HCT116 (cell line): ENCODE measurements around the gene CYB5A. TPM values are rescaled to one million over a fixed set of nuclear protein-coding genes. Genes with fewer than 3 reads are reported as not detected.

ENCODE experiments used
- ATAC-seq: fragments of 200-7000 bp; cut with Tn5 transposase; 2 replicates; pipeline ENCODE4 v1.9.1; 2020; ENCODE audit warnings: mild to moderate bottlenecking, moderate library complexity
- BruUV-seq: library from RNA; stranded (reverse); fragments of 400-500 nt; replicated peaks from 2 replicates; lab custom pipeline; 2021; lab: Mats Ljungman, UMichigan
- CTCF ChIA-PET: fragments of 300-600 bp; sonication (Branson Sonifier 250); formaldehyde crosslinking; loops from one replicate; lab custom pipeline; 2021; ENCODE audit warnings: antibody characterized with exemption; lab: Charles Lee
- POLR2A ChIA-PET: fragments of 300-600, 350-600 bp; sonication (Branson Sonifier 250); formaldehyde crosslinking; loops from one replicate; lab custom pipeline; 2021; ENCODE audit warnings: antibody characterized with exemption; lab: Charles Lee
- RAD21 ChIA-PET, 2 experiments: fragments of 300-600 bp; sonication (Branson Sonifier 250); formaldehyde crosslinking; loops; one replicate each; lab custom pipeline; 2023; ENCODE audit warnings: low total read pairs in 2 of 2; ENCODE audit not compliant: uncharacterized antibody in 2 of 2, unreplicated experiment in 2 of 2, low non-redundant PET in 1 of 2; lab: Charles Lee
- DNase-seq: peaks from one replicate; pipeline ENCODE4 v3.0.0-alpha.2; 2010; ENCODE audit warnings: low read depth, low spot score
- H2AFZ ChIP-seq: fragments of 200-600 bp; shearing (Covaris generic), sonication (generic); 2 replicates; pipeline ENCODE4 v1.6.1; 2017; ENCODE audit warnings: low read depth, mixed run types, mixed read lengths, antibody characterized with exemption, low read length; ENCODE audit not compliant: poor library complexity, severe bottlenecking
- H3K27ac ChIP-seq: 2 replicates; pipeline ENCODE4 v1.5.1; 2012; ENCODE audit warnings: low read depth, low read length
- H3K27me3 ChIP-seq: fragments of 200-600 bp; sonication (generic); 2 replicates; pipeline ENCODE4 v1.6.1; 2016; ENCODE audit warnings: mixed run types, low read length, mixed read lengths; ENCODE audit not compliant: insufficient read depth
- H3K36me3 ChIP-seq, 2 experiments: fragments of 200-500 bp in 1 of 2; fragments of 200-600 bp in 1 of 2; sonication (Bioruptor generic) in 1 of 2; sonication (generic) in 1 of 2; 2 replicates each; pipeline versions ENCODE4 v1.5.1 to v1.6.1; 2014 to 2016; ENCODE audit warnings: low read length in 2 of 2, inconsistent platforms in 1 of 2, mixed read lengths in 1 of 2, mixed run types in 1 of 2; ENCODE audit not compliant: insufficient read depth in 2 of 2, control insufficient read depth in 1 of 2
- H3K4me1 ChIP-seq, 2 experiments: fragments of 200-600 bp in 1 of 2; sonication (generic) in 1 of 2; 2 replicates each; pipeline versions ENCODE4 v1.5.1 to v1.6.1; 2012 to 2017; ENCODE audit warnings: low read length in 2 of 2, inconsistent platforms in 1 of 2, mild to moderate bottlenecking in 1 of 2, mixed read lengths in 1 of 2, mixed run types in 1 of 2, moderate library complexity in 1 of 2; ENCODE audit not compliant: insufficient read depth in 2 of 2, control insufficient read depth in 1 of 2
- H3K4me2 ChIP-seq: fragments of 200-600 bp; sonication (generic); 2 replicates; pipeline ENCODE4 v1.6.1; 2017; ENCODE audit warnings: mixed run types, low read length, mixed read lengths
- H3K4me3 ChIP-seq, 2 experiments: fragments of 200-600 bp in 1 of 2; sonication (generic) in 1 of 2; replicated peaks in 1 of 2; 2 replicates each; pipeline ENCODE4 v1.5.1; 2011 to 2016; ENCODE audit warnings: low read length in 2 of 2, control low read depth in 1 of 2, low read depth in 1 of 2, mild to moderate bottlenecking in 1 of 2, mixed read lengths in 1 of 2, mixed run types in 1 of 2
- H3K79me2 ChIP-seq: fragments of 200-600 bp; sonication (generic); 2 replicates; pipeline ENCODE4 v1.6.1; 2017; ENCODE audit warnings: mild to moderate bottlenecking, mixed run types, low read length, moderate library complexity, mixed read lengths; ENCODE audit not compliant: insufficient read depth
- H3K9ac ChIP-seq: fragments of 200-600 bp; sonication (generic); 2 replicates; pipeline ENCODE4 v1.6.1; 2016; ENCODE audit warnings: low read length, mixed read lengths
- H3K9me2 ChIP-seq: fragments of 200-600 bp; sonication (generic), shearing (Covaris generic); 2 replicates; pipeline ENCODE4 v1.6.1; 2017; ENCODE audit warnings: mixed run types, mild to moderate bottlenecking, moderate library complexity; ENCODE audit not compliant: insufficient read depth
- H3K9me3 ChIP-seq, 2 experiments: fragments of 200-500 bp in 1 of 2; fragments of 200-600 bp in 1 of 2; sonication (Bioruptor generic) in 1 of 2; sonication (generic) in 1 of 2; 2 replicates each; pipeline ENCODE4 v1.6.1; 2014 to 2017; ENCODE audit warnings: low read length in 2 of 2, mixed read lengths in 2 of 2, inconsistent platforms in 1 of 2, low read depth in 1 of 2, mild to moderate bottlenecking in 1 of 2, mixed run types in 1 of 2, moderate library complexity in 1 of 2; ENCODE audit not compliant: control insufficient read depth in 1 of 2, insufficient read depth in 1 of 2
- H4K20me1 ChIP-seq: fragments of 200-600 bp; sonication (generic), shearing (Covaris generic); 2 replicates; pipeline ENCODE4 v1.6.1; 2017; ENCODE audit warnings: mixed run types, mild to moderate bottlenecking, moderate library complexity; ENCODE audit not compliant: insufficient read depth
- CBX3 ChIP-seq: IDR thresholded peaks from 2 replicates; pipeline ENCODE4 v1.6.1; 2012; ENCODE audit warnings: low read depth
- CEBPB ChIP-seq: IDR thresholded peaks from 2 replicates; pipeline ENCODE4 v1.6.1; 2012; ENCODE audit warnings: low read depth
- EGR1 ChIP-seq: IDR thresholded peaks from 2 replicates; pipeline ENCODE4 v1.6.1; 2012; ENCODE audit warnings: low read depth
- ELF1 ChIP-seq: IDR thresholded peaks from 2 replicates; pipeline ENCODE4 v1.6.1; 2012; ENCODE audit warnings: low read depth, borderline replicate concordance
- JUND ChIP-seq: IDR thresholded peaks from 2 replicates; pipeline ENCODE4 v1.6.1; 2012
- POLR2A ChIP-seq: IDR thresholded peaks from 2 replicates; pipeline ENCODE4 v1.7.0; 2011; ENCODE audit warnings: borderline replicate concordance; ENCODE audit not compliant: insufficient read depth, insufficient read length; ENCODE audit errors: extremely low read depth
- POLR2AphosphoS5 ChIP-seq: IDR thresholded peaks from 2 replicates; pipeline ENCODE4 v1.6.1; 2011; ENCODE audit warnings: mild to moderate bottlenecking, low read depth, low read length, moderate library complexity
- RAD21 ChIP-seq: IDR thresholded peaks from 2 replicates; pipeline ENCODE4 v1.6.1; 2012; ENCODE audit warnings: low read depth, mild to moderate bottlenecking
- SIN3A ChIP-seq: IDR thresholded peaks from 2 replicates; pipeline ENCODE4 v1.6.1; 2012; ENCODE audit warnings: low read depth
- SP1 ChIP-seq: IDR thresholded peaks from 2 replicates; pipeline ENCODE4 v1.6.1; 2012; ENCODE audit warnings: low read depth
- TCF7L2 ChIP-seq: IDR thresholded peaks from 2 replicates; pipeline ENCODE4 v1.7.0; 2011; ENCODE audit warnings: borderline replicate concordance, inconsistent platforms; ENCODE audit not compliant: insufficient read depth, insufficient read length; ENCODE audit errors: extremely low read depth
- ZFX ChIP-seq: fragments of 450-650 bp; IDR thresholded peaks from 2 replicates; pipeline ENCODE4 v1.6.1; 2017
- ZNF274 ChIP-seq: fragments of 200-500 bp; sonication (Bioruptor generic); IDR thresholded peaks from 2 replicates; pipeline ENCODE4 v1.6.1; 2014; ENCODE audit warnings: mild to moderate bottlenecking, low read depth, low read length, inconsistent platforms
- intact Hi-C: fragments of 100-400 bp; cut with micrococcal nuclease; formaldehyde crosslinking; loops from 2 replicates; pipeline ENCODE4 v1.10.0; 2022
- total RNA-seq: library from RNA; stranded (reverse); gene quantifications from one replicate; pipeline ENCODE4 v1.2.1, GENCODE V29; 2021; ENCODE audit not compliant: unreplicated experiment
- TF ChIP-seq, protein P1 (sequence below): IDR thresholded peaks from 2 replicates; pipeline ENCODE4 v1.6.1; 2012; ENCODE audit warnings: low read depth
- TF ChIP-seq, protein P2 (sequence below): IDR thresholded peaks from 2 replicates; pipeline ENCODE4 v1.6.1; 2012
- TF ChIP-seq, protein P3 (sequence below), 3 experiments: fragments of 200-600 bp in 1 of 3; sonication (generic) in 1 of 3; IDR thresholded peaks in 2 of 3; conservative IDR thresholded peaks in 1 of 3; 2 replicates each; pipeline ENCODE4 v1.5.1; 2012 to 2017; ENCODE audit warnings: low read depth in 2 of 3, low read length in 2 of 3, antibody characterized with exemption in 1 of 3, borderline replicate concordance in 1 of 3, control low read depth in 1 of 3, mild to moderate bottlenecking in 1 of 3, mixed read lengths in 1 of 3, mixed run types in 1 of 3, moderate library complexity in 1 of 3; ENCODE audit not compliant: insufficient read depth in 1 of 3

CYB5A gene
- total RNA-seq, 1 experiment from 2014 or later = 37.7 TPM

DNA sequence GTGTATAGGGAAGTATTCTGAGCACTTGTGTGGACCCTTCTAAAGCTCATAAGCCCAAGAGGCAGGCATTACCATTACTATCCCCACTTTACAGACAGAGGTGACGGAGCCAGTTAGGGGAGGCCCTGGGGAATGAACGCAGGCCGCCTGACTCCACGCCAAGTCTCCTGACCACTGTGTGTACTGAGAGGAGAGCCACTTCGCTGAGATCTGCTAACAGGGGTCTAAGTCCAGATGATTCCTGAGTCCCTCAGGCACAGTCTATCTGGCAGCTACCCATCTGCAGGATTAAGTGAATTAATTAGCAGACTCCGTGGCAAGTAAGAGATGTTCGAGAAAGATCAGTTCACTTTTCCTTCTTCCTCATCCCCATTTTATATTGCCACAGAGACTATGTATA lies 13.7 kb downstream of the CYB5A start:
- no peak for TF ChIP-seq ELF1
- no peak for TF ChIP-seq EGR1
- TF ChIP-seq, protein P1, sequence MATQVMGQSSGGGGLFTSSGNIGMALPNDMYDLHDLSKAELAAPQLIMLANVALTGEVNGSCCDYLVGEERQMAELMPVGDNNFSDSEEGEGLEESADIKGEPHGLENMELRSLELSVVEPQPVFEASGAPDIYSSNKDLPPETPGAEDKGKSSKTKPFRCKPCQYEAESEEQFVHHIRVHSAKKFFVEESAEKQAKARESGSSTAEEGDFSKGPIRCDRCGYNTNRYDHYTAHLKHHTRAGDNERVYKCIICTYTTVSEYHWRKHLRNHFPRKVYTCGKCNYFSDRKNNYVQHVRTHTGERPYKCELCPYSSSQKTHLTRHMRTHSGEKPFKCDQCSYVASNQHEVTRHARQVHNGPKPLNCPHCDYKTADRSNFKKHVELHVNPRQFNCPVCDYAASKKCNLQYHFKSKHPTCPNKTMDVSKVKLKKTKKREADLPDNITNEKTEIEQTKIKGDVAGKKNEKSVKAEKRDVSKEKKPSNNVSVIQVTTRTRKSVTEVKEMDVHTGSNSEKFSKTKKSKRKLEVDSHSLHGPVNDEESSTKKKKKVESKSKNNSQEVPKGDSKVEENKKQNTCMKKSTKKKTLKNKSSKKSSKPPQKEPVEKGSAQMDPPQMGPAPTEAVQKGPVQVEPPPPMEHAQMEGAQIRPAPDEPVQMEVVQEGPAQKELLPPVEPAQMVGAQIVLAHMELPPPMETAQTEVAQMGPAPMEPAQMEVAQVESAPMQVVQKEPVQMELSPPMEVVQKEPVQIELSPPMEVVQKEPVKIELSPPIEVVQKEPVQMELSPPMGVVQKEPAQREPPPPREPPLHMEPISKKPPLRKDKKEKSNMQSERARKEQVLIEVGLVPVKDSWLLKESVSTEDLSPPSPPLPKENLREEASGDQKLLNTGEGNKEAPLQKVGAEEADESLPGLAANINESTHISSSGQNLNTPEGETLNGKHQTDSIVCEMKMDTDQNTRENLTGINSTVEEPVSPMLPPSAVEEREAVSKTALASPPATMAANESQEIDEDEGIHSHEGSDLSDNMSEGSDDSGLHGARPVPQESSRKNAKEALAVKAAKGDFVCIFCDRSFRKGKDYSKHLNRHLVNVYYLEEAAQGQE = no peak
- no peak for TF ChIP-seq POLR2AphosphoS5
- TF ChIP-seq JUND = no peak
- no peak for TF ChIP-seq CEBPB
- TF ChIP-seq TCF7L2 = no peak
- no peak for TF ChIP-seq CBX3
- TF ChIP-seq SIN3A = no peak
- TF ChIP-seq RAD21 = no peak
- TF ChIP-seq ZNF274 = no peak
- no peak for TF ChIP-seq ZFX
- no peak for TF ChIP-seq SP1
- TF ChIP-seq, protein P2, sequence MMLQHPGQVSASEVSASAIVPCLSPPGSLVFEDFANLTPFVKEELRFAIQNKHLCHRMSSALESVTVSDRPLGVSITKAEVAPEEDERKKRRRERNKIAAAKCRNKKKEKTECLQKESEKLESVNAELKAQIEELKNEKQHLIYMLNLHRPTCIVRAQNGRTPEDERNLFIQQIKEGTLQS = no peak
- no peak for TF ChIP-seq POLR2A
- TF ChIP-seq, protein P3, sequence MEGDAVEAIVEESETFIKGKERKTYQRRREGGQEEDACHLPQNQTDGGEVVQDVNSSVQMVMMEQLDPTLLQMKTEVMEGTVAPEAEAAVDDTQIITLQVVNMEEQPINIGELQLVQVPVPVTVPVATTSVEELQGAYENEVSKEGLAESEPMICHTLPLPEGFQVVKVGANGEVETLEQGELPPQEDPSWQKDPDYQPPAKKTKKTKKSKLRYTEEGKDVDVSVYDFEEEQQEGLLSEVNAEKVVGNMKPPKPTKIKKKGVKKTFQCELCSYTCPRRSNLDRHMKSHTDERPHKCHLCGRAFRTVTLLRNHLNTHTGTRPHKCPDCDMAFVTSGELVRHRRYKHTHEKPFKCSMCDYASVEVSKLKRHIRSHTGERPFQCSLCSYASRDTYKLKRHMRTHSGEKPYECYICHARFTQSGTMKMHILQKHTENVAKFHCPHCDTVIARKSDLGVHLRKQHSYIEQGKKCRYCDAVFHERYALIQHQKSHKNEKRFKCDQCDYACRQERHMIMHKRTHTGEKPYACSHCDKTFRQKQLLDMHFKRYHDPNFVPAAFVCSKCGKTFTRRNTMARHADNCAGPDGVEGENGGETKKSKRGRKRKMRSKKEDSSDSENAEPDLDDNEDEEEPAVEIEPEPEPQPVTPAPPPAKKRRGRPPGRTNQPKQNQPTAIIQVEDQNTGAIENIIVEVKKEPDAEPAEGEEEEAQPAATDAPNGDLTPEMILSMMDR (IDR thresholded peaks at IDR 0.05 in 2 of 3, conservative IDR thresholded peaks at IDR 0.05 in 1 of 3; ENCODE audit: borderline replicate concordance in 1 of 3, insufficient read depth in 1 of 3, low read depth in 2 of 3, low read length in 2 of 3) = no peak
- Histone ChIP-seq H3K9me3 (no peaks in the 10 kb centered on the region), H3K9me2 (no peaks in the 10 kb centered on the region), H3K4me2 (no peak overlapping the region), H3K27ac (no peak overlapping the region), H4K20me1 (no peaks in the 10 kb centered on the region), H3K9ac (no peak overlapping the region), H3K4me3 (no peak overlapping the region), H2AFZ (no peak overlapping the region), H3K36me3 (no peaks in the 10 kb centered on the region), H3K27me3 (no peaks in the 10 kb centered on the region), H3K79me2 (no peaks in the 10 kb centered on the region), H3K4me1 (peaks cover 4 to 6% of the 10 kb centered on the region in 2 experiments; a peak in 2 of 4 replicates)
- intact Hi-C loops = no loop called here
- no peak for ATAC-seq
- POLR2A ChIA-PET = no interaction called here
- DNase-seq = no peak
- RAD21 ChIA-PET = no interaction called here
- BruUV-seq = no TSS peak
- CTCF ChIA-PET = no interaction called here
